ES-I3 (cell line): Measurements from ENCODE around the gene PRKCH.

Experiments used
- H3K36me3 ChIP-seq: 2 replicates; pipeline ENCODE4 v1.6.1; 2013; ENCODE audit warnings: mild to moderate bottlenecking, low read length, control low read depth, moderate library complexity; ENCODE audit not compliant: insufficient read depth
- H3K4me1 ChIP-seq: 2 replicates; pipeline ENCODE4 v1.6.1; 2013; ENCODE audit warnings: mild to moderate bottlenecking, control low read depth, low read length; ENCODE audit not compliant: insufficient read depth
- H3K9ac ChIP-seq: 2 replicates; pipeline ENCODE4 v1.6.1; 2013; ENCODE audit warnings: low read depth, mild to moderate bottlenecking, low read length, moderate library complexity
- H3K9me3 ChIP-seq: 2 replicates; pipeline ENCODE4 v1.6.1; 2013; ENCODE audit warnings: mild to moderate bottlenecking, low read length, moderate library complexity; ENCODE audit not compliant: control insufficient read depth, insufficient read depth

Gene PRKCH

DNA sequence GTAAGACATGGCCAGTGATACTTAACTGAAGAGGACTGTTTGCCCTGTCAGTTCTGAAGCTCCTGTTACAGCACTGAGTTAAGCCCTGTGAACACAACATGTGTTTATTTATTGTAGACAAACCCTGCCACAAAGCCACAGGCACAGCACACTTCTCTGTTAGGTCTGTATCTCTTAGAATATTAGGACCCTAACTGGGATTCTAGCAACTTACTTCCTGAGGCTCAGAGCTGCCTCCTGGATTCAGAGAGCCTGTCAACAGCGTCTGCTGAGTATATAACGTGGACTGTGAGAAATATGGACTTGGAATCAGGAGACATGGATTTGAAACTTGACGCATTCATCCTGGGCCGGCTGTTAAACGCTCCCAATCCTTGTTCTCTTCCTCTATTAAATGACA lies 238.9 kb downstream of the PRKCH start:
- Histone ChIP-seq H3K36me3 (no peaks in the 10 kb centered on the region), H3K4me1 (peaks cover 45% of the 10 kb centered on the region), H3K9ac (peak overlapping the region; percentile 28; the same call in 1 of the 2 replicates), H3K9me3 (no peaks in the 10 kb centered on the region)

DNA sequence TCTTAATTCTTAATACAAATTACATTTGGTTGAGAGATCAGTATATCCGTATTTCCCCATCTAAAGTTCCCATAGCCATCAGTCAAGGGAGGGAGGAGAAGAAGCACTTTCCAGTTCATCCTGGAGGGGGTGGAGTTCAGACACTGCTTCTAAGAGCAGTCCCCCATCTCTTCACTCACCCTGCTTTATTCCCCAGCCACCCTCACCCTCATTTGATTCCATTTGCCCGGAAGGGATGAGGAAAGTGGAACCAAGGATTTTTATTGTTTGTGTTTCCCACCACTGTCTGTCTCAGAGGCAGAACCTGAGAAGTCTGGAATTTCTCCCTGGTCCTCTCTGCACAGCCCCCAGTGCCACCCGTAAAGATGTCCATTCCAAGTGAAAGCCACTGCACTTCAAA lies 239.7 kb downstream of the PRKCH start:
- no peaks in the 10 kb centered on the region for H3K9me3 ChIP-seq
- H3K9ac ChIP-seq = no peak overlapping the region
- H3K36me3 ChIP-seq = no peaks in the 10 kb centered on the region
- H3K4me1 ChIP-seq = peaks cover 45% of the 10 kb centered on the region

DNA sequence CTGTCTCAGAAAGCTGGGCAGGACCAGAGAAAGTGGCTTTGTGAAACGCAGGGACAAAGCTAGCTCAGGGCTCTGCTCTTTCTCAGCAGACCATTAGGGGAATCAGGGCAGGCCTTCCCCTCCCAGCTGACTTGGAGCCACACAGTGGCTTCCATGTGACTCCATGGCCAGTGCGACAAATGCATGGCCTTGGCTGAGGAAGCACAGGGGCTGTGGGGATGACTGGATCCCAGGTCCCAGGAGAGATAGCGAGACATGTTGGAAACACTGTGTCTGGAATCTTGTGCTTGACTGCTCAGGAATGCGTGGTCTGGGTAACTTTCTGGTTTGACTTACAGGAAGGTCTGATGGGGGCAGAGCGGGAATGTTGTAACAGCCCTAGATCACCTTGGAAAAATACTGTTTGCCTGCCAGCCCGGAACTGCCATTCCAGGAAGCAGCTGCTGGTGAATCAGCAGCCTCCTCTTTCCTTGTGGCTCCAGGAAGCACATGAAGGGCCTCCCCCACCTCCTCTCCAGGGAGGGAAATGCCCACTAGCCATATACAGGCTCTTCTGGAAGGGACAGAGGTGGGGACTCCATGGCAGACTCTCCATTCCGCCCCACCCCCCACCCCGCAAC lies 240.4 kb downstream of the PRKCH start:
- Histone ChIP-seq H3K9me3 (no peaks in the 10 kb centered on the region), H3K36me3 (no peaks in the 10 kb centered on the region), H3K4me1 (peaks cover 45% of the 10 kb centered on the region), H3K9ac (no peak overlapping the region)

DNA sequence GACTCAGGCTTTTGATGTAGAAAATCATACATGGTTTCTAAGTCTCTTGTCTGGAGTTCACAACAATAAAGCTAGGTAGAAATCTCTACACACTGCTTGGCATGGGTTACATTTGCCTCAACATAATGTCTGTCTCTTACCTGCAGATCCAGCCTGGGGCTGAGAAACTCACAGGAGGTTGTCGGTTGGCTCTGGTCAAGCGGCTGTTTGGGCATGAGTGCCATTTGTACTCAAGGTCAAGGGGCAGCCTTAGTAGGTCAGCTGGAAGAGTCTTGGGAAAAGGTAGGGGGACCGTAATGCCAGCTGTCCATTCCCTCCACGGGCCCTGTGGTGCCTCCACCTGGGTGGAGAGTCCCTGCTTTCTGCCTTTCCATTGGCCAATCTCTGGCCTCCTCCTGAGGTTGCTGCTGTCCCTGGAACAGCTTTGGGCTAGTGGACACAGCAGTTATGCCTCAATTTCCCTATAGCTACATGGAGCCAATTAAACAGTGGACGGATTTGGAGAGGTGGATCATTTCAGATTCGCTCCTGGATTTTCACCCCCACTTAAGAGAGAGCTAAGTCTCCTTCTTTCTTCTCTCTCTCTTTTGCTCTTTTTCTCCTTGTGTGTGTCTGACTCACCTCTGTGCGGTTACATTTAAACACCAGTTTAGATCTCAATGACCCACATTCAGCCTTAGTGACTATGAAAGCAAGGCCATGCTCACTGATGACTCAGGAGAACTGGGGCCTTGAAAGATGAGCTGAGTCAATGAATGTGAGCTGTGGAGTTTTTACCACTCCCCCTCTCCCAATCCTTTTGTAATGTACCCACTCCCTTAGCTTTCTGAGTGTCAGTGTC lies 241.2 kb downstream of the PRKCH start:
- no peak overlapping the region for H3K9ac ChIP-seq

DNA sequence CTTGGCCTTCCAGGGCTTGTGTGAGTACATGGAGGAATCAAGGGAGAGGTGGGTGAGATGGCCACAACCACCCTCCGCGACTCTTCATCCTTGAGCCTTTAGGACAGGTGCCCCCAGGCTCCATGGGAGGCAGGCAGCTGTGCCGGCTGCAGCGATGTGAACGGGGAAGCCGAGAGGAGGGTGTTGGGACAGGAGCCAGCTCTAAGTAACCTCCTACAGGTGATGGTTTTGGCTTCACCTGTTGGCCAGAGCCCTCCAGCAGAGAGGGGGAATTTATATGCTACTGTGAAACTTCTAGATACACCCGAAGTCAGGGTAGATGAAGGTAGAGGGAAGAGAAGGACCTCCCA lies 241.8 kb downstream of the PRKCH start:
- no peaks in the 10 kb centered on the region for H3K36me3 ChIP-seq
- no peaks in the 10 kb centered on the region for H3K9me3 ChIP-seq
- peaks cover 52% of the 10 kb centered on the region for H3K4me1 ChIP-seq
- H3K9ac ChIP-seq = no peak overlapping the region

More for the DNA sequence above, 241.2 kb downstream of the PRKCH start:
- no peaks in the 10 kb centered on the region for H3K9me3 ChIP-seq
- no peaks in the 10 kb centered on the region for H3K36me3 ChIP-seq
- peaks cover 46% of the 10 kb centered on the region for H3K4me1 ChIP-seq

DNA sequence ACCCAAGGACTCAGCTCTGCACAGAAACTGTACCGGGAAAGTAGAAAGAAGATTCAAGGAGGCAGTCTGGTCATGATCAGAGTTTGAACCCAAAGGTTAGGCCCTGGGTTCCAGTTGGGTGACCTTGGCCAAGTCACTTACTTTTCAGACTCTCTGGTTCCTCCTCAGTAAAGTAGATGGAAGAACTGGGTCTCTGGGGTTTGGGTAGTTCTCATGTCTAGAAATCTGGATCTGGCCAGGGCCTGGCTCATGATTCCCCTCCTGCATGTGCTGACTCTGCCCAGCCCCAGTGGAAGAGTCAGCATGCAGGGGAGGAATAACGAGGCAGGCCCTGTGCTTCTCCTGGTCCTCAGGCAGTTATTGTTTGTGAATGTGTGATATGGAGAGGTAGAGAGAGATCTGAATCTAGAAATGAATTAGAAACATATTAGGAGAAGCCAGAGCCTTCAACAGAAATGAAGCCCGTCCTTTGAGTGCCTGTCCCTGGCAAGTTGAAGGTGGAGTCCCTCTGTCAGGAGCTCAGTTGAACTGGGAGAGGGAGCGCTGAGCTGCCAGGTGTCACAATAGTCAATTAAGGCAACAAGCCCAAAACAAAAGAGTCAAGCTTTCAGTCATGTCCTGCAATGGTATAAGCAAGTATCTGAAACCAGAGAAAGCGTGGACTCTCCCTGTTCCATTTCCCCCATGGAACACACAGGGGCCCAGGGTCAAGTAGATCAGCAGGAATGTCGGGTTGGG lies 242.7 kb downstream of the PRKCH start:
- peaks cover 56% of the 10 kb centered on the region for H3K4me1 ChIP-seq

DNA sequence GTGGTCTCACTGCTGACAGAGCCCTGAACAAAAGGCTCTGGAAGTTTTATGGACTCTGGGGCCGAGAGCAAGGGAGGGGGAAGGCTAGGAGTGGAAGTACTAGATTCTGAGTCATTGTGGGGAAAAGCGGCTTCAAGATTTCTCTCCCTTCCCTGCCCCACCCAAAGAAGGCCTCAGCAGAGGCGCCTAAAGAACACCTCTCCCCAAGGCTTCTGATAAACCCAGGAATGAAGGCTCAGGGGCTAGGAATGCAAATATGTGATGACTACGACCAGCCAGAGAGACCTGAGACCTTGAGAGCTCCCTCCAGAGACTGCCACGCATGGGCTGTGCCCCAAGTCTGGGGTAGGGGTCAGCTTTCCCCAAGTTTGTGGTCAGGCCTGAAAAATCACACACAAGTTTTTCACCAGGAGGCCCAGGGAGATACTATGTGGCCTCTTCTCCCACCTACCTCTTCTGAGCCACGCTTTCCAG lies 243.3 kb downstream of the PRKCH start:
- H3K9ac ChIP-seq = no peak overlapping the region
- H3K36me3 ChIP-seq = no peaks in the 10 kb centered on the region
- peaks cover 58% of the 10 kb centered on the region for H3K4me1 ChIP-seq
- no peaks in the 10 kb centered on the region for H3K9me3 ChIP-seq

More for the DNA sequence above, 242.7 kb downstream of the PRKCH start:
- H3K9me3 ChIP-seq = no peaks in the 10 kb centered on the region
- H3K9ac ChIP-seq = no peak overlapping the region
- H3K36me3 ChIP-seq = no peaks in the 10 kb centered on the region

DNA sequence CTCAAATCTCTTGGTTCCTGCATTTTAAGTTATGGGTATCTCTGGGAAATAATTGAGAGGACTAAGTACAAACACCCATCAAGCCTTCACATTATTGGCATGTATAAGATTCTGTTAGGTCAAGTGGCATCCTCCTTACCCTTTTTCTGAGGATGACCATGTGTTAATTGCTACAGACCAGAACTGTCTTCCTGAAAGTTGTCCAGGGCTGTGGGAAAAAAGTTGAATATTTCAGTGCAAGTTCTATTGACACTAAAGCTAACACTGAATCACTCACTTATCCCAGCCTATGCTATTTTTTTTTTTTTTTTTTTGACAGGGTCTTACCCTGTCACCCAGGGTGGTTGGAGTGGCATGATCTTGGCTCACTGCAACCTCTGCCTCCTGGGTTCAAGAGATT lies 243.8 kb downstream of the PRKCH start:
- no peaks in the 10 kb centered on the region for H3K9me3 ChIP-seq
- no peak overlapping the region for H3K9ac ChIP-seq
- H3K36me3 ChIP-seq = no peaks in the 10 kb centered on the region
- peaks cover 63% of the 10 kb centered on the region for H3K4me1 ChIP-seq

DNA sequence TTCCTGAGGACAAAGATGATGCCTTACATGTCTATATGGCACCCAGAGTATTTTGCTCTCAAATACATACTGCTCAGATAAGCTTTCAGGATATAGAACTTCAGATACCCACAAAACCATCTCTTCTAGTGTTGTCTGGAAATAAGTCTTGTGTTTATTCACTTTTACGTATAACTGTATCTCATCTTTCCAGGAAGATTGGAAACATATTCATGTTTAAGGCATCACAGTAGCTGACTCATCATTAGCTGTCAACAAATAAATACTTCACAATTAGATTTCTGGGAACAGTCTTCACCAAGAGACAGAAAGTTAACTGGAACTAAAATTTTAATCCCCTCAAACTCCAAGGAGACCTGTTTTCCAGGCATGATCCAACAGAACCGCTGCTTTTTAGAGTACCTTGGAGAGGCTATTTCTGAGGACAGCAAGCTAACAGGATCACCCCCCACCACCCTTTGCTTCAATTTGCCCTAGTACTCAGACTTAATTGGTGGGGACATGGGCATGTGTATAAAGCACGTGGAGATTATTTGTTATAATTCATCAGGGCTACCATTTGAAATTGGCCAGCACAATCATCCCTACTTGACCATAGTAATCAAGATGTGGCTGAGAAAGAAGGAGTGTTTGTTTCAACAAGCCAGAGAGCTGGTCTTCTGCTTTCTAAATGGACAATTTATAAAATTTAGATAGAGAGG lies 244.6 kb downstream of the PRKCH start:
- Histone ChIP-seq H3K36me3 (no peaks in the 10 kb centered on the region), H3K9ac (no peak overlapping the region), H3K9me3 (no peaks in the 10 kb centered on the region), H3K4me1 (peaks cover 64% of the 10 kb centered on the region)

DNA sequence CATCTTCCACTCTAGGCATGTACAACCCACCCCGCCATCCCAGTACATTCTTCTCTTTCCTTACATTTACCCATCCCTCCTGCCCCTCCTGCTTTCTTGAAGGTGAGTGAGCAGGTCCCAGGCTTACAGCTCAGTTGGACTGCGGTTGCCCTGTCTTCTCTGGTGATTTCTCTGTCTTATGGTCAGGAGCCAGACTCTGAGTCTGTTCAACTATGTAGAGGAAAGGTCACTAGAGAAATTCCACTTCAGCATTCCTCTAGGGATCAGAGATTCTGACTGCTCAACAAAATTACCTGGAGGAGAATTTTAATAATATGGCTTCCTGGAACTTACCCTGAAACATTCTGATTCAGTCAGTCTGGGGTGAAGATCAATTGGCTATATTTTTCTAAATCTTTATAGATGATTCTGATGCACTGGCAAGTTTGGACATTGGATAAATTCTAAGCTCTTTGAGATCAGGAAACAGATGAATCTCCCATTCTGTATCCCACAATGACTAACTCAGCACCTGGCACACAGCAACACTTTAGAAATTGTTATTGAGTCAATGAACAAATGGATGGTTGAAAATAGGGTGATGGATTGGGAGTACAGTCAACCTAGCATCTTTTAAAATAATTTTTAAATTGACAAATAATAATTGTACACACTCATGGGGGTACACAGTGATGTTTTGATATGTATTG lies 245.3 kb downstream of the PRKCH start:
- Histone ChIP-seq H3K4me1 (peaks cover 57% of the 10 kb centered on the region), H3K36me3 (no peaks in the 10 kb centered on the region), H3K9me3 (no peaks in the 10 kb centered on the region), H3K9ac (no peak overlapping the region)

DNA sequence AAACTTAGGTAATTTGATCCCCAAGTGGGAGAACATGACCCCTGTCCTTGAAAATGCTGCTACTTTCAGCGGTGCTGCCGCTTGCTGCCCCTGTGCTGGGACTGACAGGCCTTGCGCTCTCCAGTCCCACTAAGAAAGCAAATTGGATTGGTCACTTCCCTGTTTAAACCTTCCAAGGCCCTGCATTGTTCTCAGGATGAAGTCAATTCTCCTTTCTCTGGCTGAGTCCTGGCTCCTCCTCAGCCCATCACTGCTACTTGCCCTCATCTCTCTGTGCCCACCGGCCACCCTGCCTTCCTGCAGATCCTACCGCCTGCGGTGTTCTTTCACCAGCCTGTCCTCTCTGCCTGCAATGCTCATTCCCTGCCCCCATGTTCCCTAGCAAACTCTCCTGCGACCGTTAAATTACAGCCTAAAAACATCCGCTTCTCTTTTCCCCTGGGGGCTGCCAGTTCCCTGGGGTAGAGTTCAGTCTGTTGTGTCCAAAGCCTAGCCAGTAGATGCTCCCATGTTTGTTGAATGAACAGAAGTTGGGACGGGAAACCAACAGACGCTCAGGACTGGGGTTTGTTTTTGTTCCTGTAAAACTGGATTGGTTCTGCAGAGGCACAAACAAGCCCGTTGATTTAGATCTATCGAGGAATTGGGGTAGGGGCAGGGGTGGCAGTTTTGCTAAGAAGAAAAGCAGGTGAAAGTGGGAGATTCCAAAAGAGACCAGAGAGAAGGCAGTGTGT lies 246.6 kb downstream of the PRKCH start:
- H3K9ac ChIP-seq = peak overlapping the region; percentile 43; the same call in 1 of the 2 replicates
- H3K9me3 ChIP-seq = no peaks in the 10 kb centered on the region
- H3K4me1 ChIP-seq = peaks cover 44% of the 10 kb centered on the region
- no peaks in the 10 kb centered on the region for H3K36me3 ChIP-seq

DNA sequence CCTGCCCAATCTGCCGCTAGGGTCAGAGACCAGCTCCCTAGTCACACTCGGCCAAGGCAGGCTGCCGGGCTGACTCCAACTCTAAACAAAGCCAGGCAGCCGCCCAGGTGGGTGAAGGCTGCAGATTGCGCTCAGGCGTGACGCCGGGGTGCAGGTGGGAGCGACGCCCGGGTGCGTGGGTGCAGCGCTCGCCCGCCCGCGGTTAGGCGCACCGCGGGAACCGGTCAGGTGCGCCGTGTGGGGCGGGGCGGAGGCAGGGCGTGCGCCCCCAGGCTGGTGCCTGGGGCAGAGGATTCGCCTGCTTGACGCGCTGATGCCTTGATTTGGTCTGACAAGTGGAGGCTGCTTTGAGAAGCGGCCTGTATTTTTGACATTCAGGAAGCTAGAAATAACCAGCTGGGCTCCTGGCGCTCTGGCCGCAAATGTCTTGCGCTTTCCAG lies 247.2 kb downstream of the PRKCH start:
- no peaks in the 10 kb centered on the region for H3K36me3 ChIP-seq
- H3K4me1 ChIP-seq = peaks cover 42% of the 10 kb centered on the region
- H3K9ac ChIP-seq = peak overlapping the region; percentile 43; the same call in 1 of the 2 replicates

DNA sequence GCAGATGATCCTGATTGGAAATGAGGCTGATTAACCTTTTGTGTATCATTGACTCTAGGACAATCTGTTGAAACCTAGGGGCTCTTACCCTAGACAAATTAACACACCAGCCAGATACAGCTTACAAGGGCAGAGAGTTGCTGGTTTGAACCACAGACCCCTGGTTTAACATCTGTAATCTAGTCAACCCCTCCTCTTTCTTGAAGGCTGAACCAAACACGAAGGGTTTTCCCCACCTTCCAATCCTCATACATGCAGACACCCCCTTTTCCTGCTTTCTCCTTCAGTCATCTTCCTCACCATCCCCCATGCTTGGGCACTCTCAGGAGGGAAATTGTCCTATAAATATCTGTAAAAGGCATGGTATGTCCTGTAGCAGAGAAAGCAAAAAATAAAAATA lies 247.9 kb downstream of the PRKCH start:
- Histone ChIP-seq H3K9me3 (no peaks in the 10 kb centered on the region), H3K36me3 (no peaks in the 10 kb centered on the region), H3K9ac (no peak overlapping the region), H3K4me1 (peaks cover 42% of the 10 kb centered on the region)

More for the DNA sequence above, 247.2 kb downstream of the PRKCH start:
- no peaks in the 10 kb centered on the region for H3K9me3 ChIP-seq
